HG02571 (cell line): Measurements from ENCODE around the gene ZIC1.

ENCODE experiments used
- ATAC-seq: cut with Tn5 transposase; IDR thresholded peaks from one replicate; pipeline ENCODE4 v1.9.1; 2021; ENCODE audit warnings: mild to moderate bottlenecking, moderate library complexity; ENCODE audit not compliant: unreplicated experiment

ZIC1 gene

GRCh38 chr3:147408188-147409100 is 721 bp upstream of the ZIC1 start:
- no peak for ATAC-seq

- ATAC-seq: no peak
Observed at GRCh38 chr3:147410116-147410525, 956 bp downstream of the ZIC1 start.

- no peak for ATAC-seq
Observed at GRCh38 chr3:147410526-147411237, 1.5 kb downstream of the ZIC1 start.

GRCh38 chr3:147411238-147411814 is 2.2 kb downstream of the ZIC1 start:
- no peak for ATAC-seq

- no peak for ATAC-seq
Observed at GRCh38 chr3:147411815-147412241, 2.7 kb downstream of the ZIC1 start.

- no peak for ATAC-seq
Observed at GRCh38 chr3:147412261-147412916, 3.2 kb downstream of the ZIC1 start.

- no peak for ATAC-seq
Observed at GRCh38 chr3:147412917-147413685, 3.9 kb downstream of the ZIC1 start.

- ATAC-seq: no peak
Observed at GRCh38 chr3:147413686-147414389, 4.7 kb downstream of the ZIC1 start.

GRCh38 chr3:147414390-147415138 is 5.4 kb downstream of the ZIC1 start:
- no peak for ATAC-seq

- no peak for ATAC-seq
Observed at GRCh38 chr3:147415286-147415685, 6.1 kb downstream of the ZIC1 start.

GRCh38 chr3:147415874-147416273 is 6.7 kb downstream of the ZIC1 start:
- ATAC-seq: no peak

- no peak for ATAC-seq
Observed at GRCh38 chr3:147416931-147417330, 7.8 kb downstream of the ZIC1 start.

GRCh38 chr3:147417551-147418295 is 8.6 kb downstream of the ZIC1 start:
- no peak for ATAC-seq

GRCh38 chr3:147418371-147418781 is 9.2 kb downstream of the ZIC1 start:
- ATAC-seq: no peak

- no peak for ATAC-seq
Observed at GRCh38 chr3:147418808-147419701, 9.9 kb downstream of the ZIC1 start.

- ATAC-seq: no peak
Observed at GRCh38 chr3:147419781-147420224, 10.6 kb downstream of the ZIC1 start.
